Ecto neural progenitor cell (in vitro differentiated cells): ENCODE data around the gene STARD9.
"Not testable (repeated sequence)": the region's sequence is repeated elsewhere in the genome, so short reads cannot be mapped to it uniquely, and the experiment has no call there.

Experiments used
- DNase-seq: peaks from one replicate; pipeline ENCODE4 v3.0.0-alpha.2; 2018; ENCODE audit warnings: low spot score

STARD9 gene

GRCh38 chr15:42729409-42729808 lies 154.0 kb downstream of the STARD9 start:
- no peak for DNase-seq

GRCh38 chr15:42730135-42730534 lies 154.7 kb downstream of the STARD9 start:
- DNase-seq, result no peak

- no peak for DNase-seq
Measured at GRCh38 chr15:42730536-42730935, 155.1 kb downstream of the STARD9 start.

- DNase-seq, result no peak
Measured at GRCh38 chr15:42731461-42731860, 156.1 kb downstream of the STARD9 start.

- no peak for DNase-seq
Measured at GRCh38 chr15:42732095-42732827, 156.9 kb downstream of the STARD9 start.

GRCh38 chr15:42733027-42733426 lies 157.6 kb downstream of the STARD9 start:
- DNase-seq, result no peak

GRCh38 chr15:42734076-42734672 lies 158.8 kb downstream of the STARD9 start:
- no peak for DNase-seq

GRCh38 chr15:42735382-42736165 lies 160.2 kb downstream of the STARD9 start:
- no peak for DNase-seq

- DNase-seq, result no peak
Measured at GRCh38 chr15:42736178-42736792, 160.9 kb downstream of the STARD9 start.

- DNase-seq, result peak; percentile 95
Measured at GRCh38 chr15:42736793-42737528, 161.6 kb downstream of the STARD9 start, which contains the start of gene CDAN1. TSS of gene CDAN1 (minus strand) at chr15:42737128. CDS start at chr15:42737102, 26 bp downstream.

- DNase-seq, result no peak
Measured at GRCh38 chr15:42737529-42738328, 162.3 kb downstream of the STARD9 start.

GRCh38 chr15:42741710-42742109 lies 166.3 kb downstream of the STARD9 start:
- no peak for DNase-seq

- no peak for DNase-seq
Measured at GRCh38 chr15:42742149-42742548, 166.7 kb downstream of the STARD9 start.

- no peak for DNase-seq
Measured at GRCh38 chr15:42744195-42744594, 168.8 kb downstream of the STARD9 start.

- no peak for DNase-seq
Measured at GRCh38 chr15:42749266-42749665, 173.9 kb downstream of the STARD9 start.

GRCh38 chr15:42750306-42750705 lies 174.9 kb downstream of the STARD9 start:
- DNase-seq, result no peak

GRCh38 chr15:42759093-42759492 lies 183.7 kb downstream of the STARD9 start:
- DNase-seq, result no peak

- DNase-seq, result no peak
Measured at GRCh38 chr15:42760759-42761158, 185.4 kb downstream of the STARD9 start.

GRCh38 chr15:42761813-42762212 lies 186.4 kb downstream of the STARD9 start:
- DNase-seq, result not testable (repeated sequence)

- peak; percentile 46 for DNase-seq
Measured at GRCh38 chr15:42764154-42764731, 188.8 kb downstream of the STARD9 start.
